T-helper 17 cell (primary cell): ENCODE data around the gene C4BPA. TPM values are rescaled to one million over a fixed set of nuclear protein-coding genes. Genes with fewer than 3 reads are reported as not detected.

Experiments
- ATAC-seq: fragments of 150-1000 bp; cut with Tn5 transposase; 2 replicates; pipeline ENCODE4 v1.10.0; 2021; ENCODE audit warnings: mild to moderate bottlenecking, moderate library complexity
- DNase-seq, 3 donors: peaks; one replicate each; pipeline versions ENCODE4 v3.0.0 to v3.0.0-alpha.2; 2020 to 2021
- H3K9me3 ChIP-seq: one replicate; pipeline ENCODE4 v1.7.0; 2013; ENCODE audit warnings: low read length, mild to moderate bottlenecking; ENCODE audit not compliant: control insufficient read depth, poor library complexity, severe bottlenecking
- H3K27ac Mint-ChIP-seq: one replicate; pipeline ENCODE4 v1.8.0; 2022; ENCODE audit warnings: mild to moderate bottlenecking, moderate library complexity, mixed read lengths
- H3K27me3 Mint-ChIP-seq: one replicate; pipeline ENCODE4 v1.8.0; 2022; ENCODE audit warnings: mixed read lengths
- H3K36me3 Mint-ChIP-seq: one replicate; pipeline ENCODE4 v1.8.0; 2022; ENCODE audit warnings: low read depth, mixed read lengths
- H3K4me1 Mint-ChIP-seq: one replicate; pipeline ENCODE4 v1.8.0; 2022; ENCODE audit warnings: mild to moderate bottlenecking, mixed read lengths
- H3K4me3 Mint-ChIP-seq: one replicate; pipeline ENCODE4 v1.8.0; 2022; ENCODE audit warnings: mild to moderate bottlenecking, moderate library complexity, mixed read lengths
- total RNA-seq, 4 donors: library from RNA in 2 of 4; stranded (reverse) in 2 of 4; gene quantifications; one replicate each; pipeline ENCODE4 v1.2.3 and lab custom pipeline; 2022 to 2026

C4BPA gene
- total RNA-seq, 2 donors from 2014 or later: 0.12 TPM; not detected in 1

GRCh38 chr1:207191061-207191460 is 87.0 kb downstream of the C4BPA start:
- Mint-ChIP-seq H3K27ac (no peak overlapping the region), H3K27me3 (peaks cover 4% of the 10 kb centered on the region), H3K4me3 (no peak overlapping the region), H3K4me1 (peaks cover 18% of the 10 kb centered on the region), H3K36me3 (no peaks in the 10 kb centered on the region)
- DNase-seq (no peak), ATAC-seq (no peak)
- no peaks in the 10 kb centered on the region for H3K9me3 ChIP-seq

- H3K36me3 Mint-ChIP-seq: no peaks in the 10 kb centered on the region
- no peak for DNase-seq
- peaks cover 18% of the 10 kb centered on the region for H3K4me1 Mint-ChIP-seq
- no peaks in the 10 kb centered on the region for H3K9me3 ChIP-seq
- no peak overlapping the region for H3K27ac Mint-ChIP-seq
- no peak for ATAC-seq
- peaks cover 4% of the 10 kb centered on the region for H3K27me3 Mint-ChIP-seq
- H3K4me3 Mint-ChIP-seq: no peak overlapping the region
Measured at GRCh38 chr1:207191776-207192175, 87.7 kb downstream of the C4BPA start.

DNA sequence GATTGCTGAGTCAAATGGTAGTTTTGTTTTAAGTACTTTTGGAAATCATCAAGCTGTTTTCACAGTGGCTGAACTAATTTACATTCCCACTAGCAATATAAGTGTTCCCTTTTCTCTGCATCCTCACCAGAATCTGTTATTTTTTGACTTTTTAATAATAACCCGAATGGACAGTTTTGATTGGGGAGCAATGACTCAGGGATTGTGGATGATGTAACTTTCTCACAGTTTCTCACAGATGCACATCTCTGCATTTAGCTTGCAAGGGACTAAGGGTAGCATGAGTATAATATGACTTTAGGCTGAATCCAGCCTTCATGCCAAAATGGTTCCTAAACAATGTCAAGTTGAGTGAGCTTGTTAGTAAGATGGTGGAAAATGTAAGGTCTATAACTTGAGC is 90.2 kb downstream of the C4BPA start:
- no peak overlapping the region for H3K27ac Mint-ChIP-seq
- no peaks in the 10 kb centered on the region for H3K9me3 ChIP-seq
- no peak for DNase-seq
- no peaks in the 10 kb centered on the region for H3K36me3 Mint-ChIP-seq
- H3K4me1 Mint-ChIP-seq: peaks cover 13% of the 10 kb centered on the region
- peaks cover 4% of the 10 kb centered on the region for H3K27me3 Mint-ChIP-seq
- no peak for ATAC-seq
- H3K4me3 Mint-ChIP-seq: no peak overlapping the region

Other genes starting within 250 kb of the C4BPA start
- not detected for gene IL20, start 238.6 kb upstream of the C4BPA start, total RNA-seq
- not detected for gene IL24, start 206.8 kb upstream of the C4BPA start, total RNA-seq
- 100 to 1,000 TPM; 206 to 249 TPM for gene FCMR, start 182.3 kb upstream of the C4BPA start, total RNA-seq
- not detected for gene PIGR, start 157.8 kb upstream of the C4BPA start, total RNA-seq
- not detected for gene FCAMR, start 133.8 kb upstream of the C4BPA start, total RNA-seq
- gene C1orf116, start 71.5 kb upstream of the C4BPA start, total RNA-seq: 1 to 10 TPM in 1 of 2 donors, under 1 TPM in 1; 0.22 to 2.7 TPM
- gene YOD1, start 53.0 kb upstream of the C4BPA start, total RNA-seq: 10 to 100 TPM in 1 of 2 donors, 1 to 10 TPM in 1; 8.3 to 14.4 TPM
- gene PFKFB2, start 51.0 kb upstream of the C4BPA start, total RNA-seq: 1 to 10 TPM; 1.7 to 2.0 TPM
- under 1 TPM in 1 of 2 donors, not detected in 1; 0.27 TPM for gene C4BPB, start 15.4 kb upstream of the C4BPA start, total RNA-seq
- 100 to 1,000 TPM in 1 of 2 donors, 10 to 100 TPM in 1; 98.3 to 133 TPM for gene CD55, start 217.4 kb downstream of the C4BPA start, total RNA-seq